Fibroblast of villous mesenchyme (primary cell): ENCODE results near the gene ACP2. TPM values are rescaled to one million over a fixed set of nuclear protein-coding genes. Genes with fewer than 3 reads are reported as not detected.
A peak's percentile ranks its signal among the peaks of the same experiment; 100 is the strongest.

ENCODE experiments used
- DNase-seq: peaks from one replicate; pipeline ENCODE4 v3.0.0-alpha.2; 2010; ENCODE audit warnings: low read depth
- H3K4me3 ChIP-seq: 2 replicates; pipeline ENCODE4 v1.5.1; 2011; ENCODE audit warnings: low read depth, mild to moderate bottlenecking, low read length
- total RNA-seq: library from RNA; depleted of rRNA; stranded (reverse); fragments of >200 nt; gene quantifications from 2 replicates; pipeline ENCODE4 v1.2.3, GENCODE V29; 2012
- TF ChIP-seq, protein P1 (sequence below): IDR thresholded peaks from 2 replicates; pipeline ENCODE4 v1.5.1; 2012; ENCODE audit warnings: low read depth, mild to moderate bottlenecking, low read length; ENCODE audit not compliant: insufficient read depth

ACP2 gene
- total RNA-seq, 1 donor = 35.4 TPM

DNA sequence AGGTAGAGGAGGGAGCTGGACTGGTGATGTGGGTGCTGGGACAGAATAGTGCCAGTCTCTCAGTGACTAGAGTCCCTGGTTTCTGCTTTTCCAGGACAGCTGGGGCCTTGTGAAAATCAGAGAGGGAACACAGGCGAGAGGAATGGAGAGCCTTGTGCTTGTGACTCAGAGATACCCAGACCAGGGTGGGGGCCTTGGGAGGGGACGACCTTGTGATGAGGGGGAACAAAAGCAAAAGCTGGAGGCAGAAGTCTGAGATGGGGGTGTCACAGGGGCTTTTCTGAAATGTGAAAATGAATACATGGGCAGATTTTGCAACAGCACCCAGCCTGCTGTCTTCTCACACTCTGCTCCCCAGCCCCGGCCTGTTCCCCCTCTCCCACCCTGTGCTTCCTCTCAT, 5.8 kb upstream of the ACP2 start:
- peak; percentile 61 for DNase-seq
- TF ChIP-seq, protein P1, sequence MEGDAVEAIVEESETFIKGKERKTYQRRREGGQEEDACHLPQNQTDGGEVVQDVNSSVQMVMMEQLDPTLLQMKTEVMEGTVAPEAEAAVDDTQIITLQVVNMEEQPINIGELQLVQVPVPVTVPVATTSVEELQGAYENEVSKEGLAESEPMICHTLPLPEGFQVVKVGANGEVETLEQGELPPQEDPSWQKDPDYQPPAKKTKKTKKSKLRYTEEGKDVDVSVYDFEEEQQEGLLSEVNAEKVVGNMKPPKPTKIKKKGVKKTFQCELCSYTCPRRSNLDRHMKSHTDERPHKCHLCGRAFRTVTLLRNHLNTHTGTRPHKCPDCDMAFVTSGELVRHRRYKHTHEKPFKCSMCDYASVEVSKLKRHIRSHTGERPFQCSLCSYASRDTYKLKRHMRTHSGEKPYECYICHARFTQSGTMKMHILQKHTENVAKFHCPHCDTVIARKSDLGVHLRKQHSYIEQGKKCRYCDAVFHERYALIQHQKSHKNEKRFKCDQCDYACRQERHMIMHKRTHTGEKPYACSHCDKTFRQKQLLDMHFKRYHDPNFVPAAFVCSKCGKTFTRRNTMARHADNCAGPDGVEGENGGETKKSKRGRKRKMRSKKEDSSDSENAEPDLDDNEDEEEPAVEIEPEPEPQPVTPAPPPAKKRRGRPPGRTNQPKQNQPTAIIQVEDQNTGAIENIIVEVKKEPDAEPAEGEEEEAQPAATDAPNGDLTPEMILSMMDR = no peak
- H3K4me3 ChIP-seq = no peak overlapping the region

DNA sequence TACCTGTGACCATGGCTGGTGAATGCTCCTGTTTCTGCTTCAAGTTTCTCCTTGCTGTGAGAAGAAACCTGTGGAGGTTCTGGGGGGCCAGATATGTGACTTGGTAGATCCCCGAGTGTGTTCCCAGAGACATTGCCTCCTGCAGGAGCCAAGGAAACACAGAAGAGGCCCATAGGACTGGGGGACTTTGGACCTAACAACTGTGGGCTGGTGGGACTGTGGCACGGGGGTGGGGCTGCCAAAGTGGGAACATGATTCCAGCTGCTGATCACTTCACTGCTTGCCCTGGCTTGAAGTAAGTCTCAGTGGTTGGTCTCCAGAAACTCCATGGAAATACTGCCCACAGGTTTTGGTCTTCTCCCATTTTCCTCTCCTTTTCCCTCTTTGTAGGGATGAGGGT, 5.0 kb upstream of the ACP2 start:
- TF ChIP-seq, protein P1 = no peak
- H3K4me3 ChIP-seq = no peak overlapping the region
- DNase-seq = no peak

DNA sequence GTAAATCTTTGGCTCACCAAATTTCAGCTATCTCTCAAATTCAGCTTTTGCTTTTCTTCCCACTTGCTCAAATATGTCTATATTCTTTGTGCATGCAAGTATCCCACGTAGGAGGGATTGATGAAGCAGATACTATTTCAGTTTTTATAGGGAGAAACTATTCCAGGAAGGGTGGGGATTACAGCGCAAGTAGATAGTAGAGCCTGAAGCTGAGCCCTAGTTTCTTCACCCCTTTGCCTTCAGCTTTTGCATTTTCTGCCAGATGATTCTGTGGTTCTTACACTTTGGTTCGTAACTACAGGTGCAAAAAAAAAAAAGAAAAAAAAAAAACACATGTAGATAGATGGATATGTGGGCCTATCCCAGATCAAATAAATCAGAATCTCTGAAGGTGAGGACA, 3.1 kb upstream of the ACP2 start:
- H3K4me3 ChIP-seq = no peak overlapping the region
- TF ChIP-seq, protein P1 = no peak
- DNase-seq = no peak

DNA sequence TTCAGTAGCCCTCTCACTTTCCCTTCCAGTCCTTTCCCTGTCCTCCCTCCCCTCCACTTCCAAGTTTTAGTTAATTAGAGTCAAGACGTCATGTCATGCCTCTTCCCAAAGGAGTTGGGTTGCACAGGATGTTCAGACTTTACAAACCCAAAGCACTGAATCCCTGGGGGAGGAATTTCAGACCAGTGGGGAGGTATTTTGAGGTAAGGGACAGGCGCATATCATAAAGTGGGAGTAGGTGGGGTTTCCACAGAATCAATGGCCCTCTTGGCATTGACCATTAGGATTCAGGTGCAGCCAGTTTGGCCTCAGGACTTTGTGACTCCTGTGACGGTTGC, 733 bp upstream of the ACP2 start:
- TF ChIP-seq, protein P1 = no peak
- H3K4me3 ChIP-seq = peak overlapping the region; percentile 98
- no peak for DNase-seq

DNA sequence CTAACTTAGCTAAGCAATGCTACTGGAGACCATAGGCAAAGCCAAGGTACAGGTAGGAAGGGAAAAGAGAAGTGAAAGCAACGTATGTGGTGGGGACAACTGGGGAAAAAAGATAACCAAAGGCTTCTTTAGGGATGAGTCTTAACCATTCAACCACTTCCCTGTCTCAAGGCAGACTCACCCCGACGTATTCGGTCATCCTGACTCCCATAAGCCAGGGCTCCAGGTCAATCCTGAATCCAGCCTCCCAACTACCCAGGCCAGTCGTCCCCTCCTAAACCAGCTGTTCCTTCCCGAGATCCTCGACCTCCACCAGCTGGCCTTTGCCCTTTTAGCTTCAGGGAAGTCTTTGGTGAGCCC, 330 bp downstream of the ACP2 start:
- peak overlapping the region; percentile 98 for H3K4me3 ChIP-seq
- DNase-seq = peak; percentile 44
- TF ChIP-seq, protein P1 = no peak

DNA sequence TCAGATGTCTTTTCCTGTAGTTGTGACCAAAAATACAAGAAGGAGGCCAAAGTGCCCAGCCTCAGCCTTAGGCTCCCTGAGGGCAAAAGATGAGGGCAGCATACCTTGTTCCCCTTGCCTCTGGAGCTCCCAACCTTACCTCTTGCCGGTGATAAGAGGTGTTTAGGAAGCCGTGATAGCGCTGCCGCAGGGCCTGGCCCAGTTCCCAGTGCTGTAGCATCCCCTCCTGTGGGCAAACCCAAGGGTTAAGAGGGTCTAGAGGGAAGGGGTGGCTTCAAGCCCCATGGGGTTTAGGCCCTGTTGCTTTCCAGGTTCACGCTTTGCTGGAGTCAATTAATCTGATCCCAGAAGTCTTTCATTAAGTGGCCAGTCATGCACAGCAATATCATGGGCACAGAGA, 1.1 kb downstream of the ACP2 start:
- no peak for DNase-seq
- TF ChIP-seq, protein P1 = no peak
- peak overlapping the region; percentile 98 for H3K4me3 ChIP-seq

DNA sequence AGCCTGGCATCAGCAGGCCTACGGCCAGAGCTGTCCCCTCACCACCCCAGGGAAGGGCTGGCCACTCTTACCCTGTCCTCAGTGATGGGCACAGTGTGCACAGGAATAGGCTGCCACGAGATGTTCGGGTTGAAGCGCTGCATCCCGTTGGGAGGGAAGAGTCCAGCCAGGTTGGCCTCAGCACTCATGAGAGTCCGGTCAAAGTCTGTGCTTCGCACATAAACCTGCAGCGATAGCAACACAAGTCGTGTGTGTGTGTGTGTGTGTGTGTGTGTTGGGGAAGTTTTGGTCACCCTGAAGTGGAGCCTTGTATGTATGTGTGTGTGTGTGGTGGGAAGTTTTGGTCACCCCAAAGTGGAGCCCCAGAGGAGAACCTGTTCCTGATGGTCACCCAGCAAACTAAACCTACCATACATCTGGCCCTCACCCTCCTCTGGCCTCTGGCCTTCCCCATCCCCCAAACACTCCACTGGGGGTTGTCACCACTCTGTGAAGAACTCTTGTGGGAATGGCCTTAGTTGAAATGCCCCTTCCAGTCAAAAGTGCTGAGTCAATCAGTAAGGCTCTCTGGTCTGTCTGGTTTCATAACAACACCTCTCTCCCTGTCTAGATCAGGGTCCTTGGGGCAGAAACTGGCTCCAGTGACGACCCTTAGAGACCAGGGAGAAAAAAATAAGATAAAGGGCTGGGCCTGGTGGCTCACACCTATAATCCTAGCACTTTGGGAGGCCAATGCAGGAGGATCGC, 2.8 kb downstream of the ACP2 start:
- TF ChIP-seq, protein P1 = no peak
- no peak overlapping the region for H3K4me3 ChIP-seq
- DNase-seq = no peak
